Inferior parietal cortex (tissue), 1 donor: ENCODE measurements around the gene SNX8.

ENCODE experiments used
- DNase-seq: peaks from one replicate; pipeline ENCODE4 v3.0.0-alpha.2; 2016; ENCODE audit errors: extremely low spot score

The SNX8 gene

DNA sequence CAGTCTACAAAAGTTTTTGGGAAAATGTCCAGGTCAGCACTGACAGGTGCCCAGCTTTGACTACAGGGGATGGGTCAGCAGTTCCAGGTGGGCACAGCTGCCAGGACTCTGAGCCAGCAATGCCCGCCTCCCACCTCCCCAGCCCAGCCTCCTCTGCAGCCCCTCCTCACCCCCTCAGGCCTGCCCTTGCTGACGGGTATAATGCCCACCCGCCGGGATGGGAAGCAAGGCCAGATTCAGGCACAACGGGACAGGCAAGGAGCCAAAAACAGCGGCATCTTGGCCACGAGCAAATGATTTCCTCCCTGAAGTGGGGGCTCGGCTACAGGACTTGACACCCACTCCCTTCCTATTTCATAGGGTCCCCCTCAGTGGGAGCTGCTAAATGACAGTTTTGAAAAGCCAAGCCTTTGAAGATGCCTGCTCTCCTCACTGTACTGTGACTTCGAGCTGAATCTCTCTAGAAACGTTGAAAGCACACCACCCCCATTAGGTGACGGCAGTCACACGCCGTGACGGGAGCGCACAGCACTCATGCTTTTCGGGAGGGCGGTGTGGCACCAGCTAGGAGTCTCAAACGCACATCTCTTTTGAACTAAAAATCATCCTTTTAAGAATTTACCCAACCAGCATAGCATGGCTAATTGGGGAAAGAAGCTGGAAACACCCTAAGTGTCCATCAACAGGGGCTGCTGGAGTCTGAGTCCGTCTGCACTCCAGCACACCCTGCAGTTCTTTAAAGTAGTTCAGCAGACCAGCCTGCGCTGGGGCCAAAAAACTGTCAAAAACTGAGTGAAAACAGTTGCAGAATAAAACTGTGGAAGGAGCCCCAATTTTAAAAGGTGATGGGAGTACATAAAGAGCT, 111.1 kb downstream of the SNX8 start:
- no peak for DNase-seq

DNA sequence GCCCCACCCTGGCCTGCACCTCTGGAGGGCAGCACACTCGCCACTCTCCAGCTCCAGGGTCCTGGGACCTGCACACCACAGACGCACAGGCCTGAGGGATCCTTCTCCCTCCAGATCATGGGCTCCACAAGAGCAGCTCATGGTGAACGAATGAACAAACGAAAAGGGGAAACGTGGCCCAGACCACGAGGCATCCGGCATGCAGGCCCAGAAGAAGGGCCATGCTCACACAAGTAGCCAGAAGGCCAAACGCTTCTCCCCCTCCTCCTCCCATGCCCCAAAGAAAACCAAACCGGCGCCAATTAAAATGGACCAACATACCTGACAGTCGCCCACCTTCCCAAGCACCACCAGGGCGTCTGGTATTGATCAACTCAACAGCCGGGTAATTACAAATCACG, 111.9 kb downstream of the SNX8 start:
- no peak for DNase-seq
